A549 treated with dexamethasone at 1 μM for 4 hours (cell line): ENCODE data around the gene AREG. TPM values are rescaled to one million over a fixed set of nuclear protein-coding genes. Genes with fewer than 3 reads are reported as not detected.

ENCODE experiments used
- total RNA-seq: library from RNA; stranded (reverse); fragments of 200-300 nt; extraction: Qiagen RNA extraction; gene quantifications from 5 replicates; pipeline ENCODE4 v1.2.3, GENCODE V29; 2022

Gene AREG, protein sequence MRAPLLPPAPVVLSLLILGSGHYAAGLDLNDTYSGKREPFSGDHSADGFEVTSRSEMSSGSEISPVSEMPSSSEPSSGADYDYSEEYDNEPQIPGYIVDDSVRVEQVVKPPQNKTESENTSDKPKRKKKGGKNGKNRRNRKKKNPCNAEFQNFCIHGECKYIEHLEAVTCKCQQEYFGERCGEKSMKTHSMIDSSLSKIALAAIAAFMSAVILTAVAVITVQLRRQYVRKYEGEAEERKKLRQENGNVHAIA
- 23.1 to 24.2 TPM (median 23.8 TPM) in 5 replicates for total RNA-seq

DNA sequence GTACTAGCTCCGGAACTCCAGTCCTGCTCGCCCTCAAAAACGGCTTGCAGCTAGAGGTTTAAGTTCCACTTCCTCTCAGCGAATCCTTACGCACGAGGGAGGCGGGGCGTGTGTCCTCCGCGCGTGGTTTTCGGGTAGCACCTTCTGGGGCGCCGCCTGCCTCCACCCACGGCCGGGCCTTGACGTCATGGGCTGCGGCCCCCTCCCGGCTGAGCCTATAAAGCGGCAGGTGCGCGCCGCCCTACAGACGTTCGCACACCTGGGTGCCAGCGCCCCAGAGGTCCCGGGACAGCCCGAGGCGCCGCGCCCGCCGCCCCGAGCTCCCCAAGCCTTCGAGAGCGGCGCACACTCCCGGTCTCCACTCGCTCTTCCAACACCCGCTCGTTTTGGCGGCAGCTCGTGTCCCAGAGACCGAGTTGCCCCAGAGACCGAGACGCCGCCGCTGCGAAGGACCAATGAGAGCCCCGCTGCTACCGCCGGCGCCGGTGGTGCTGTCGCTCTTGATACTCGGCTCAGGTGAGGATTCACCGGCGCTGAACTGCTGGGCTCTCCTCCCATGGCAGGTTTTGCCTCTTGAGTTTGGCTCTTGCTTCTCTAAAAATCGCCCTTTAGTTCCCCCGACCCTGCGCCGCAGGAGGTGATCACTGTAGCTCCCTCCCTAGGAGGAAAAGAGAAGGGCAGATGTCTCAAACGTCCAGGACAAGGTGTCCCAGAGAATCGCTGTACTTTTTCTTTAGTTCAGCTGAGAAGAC, at the start of gene AREG:
TSS of gene AREG (plus strand) at position 246 of the 752 bp plus-strand sequence. CDS start at position 456, 210 bp downstream.

Other genes with a start within 250 kb of the AREG start
- gene EPGN, start 136.7 kb upstream of the AREG start, total RNA-seq, result 0.35 TPM in 1 of 5 replicates, not detected in the others
- gene EREG, start 80.0 kb upstream of the AREG start, total RNA-seq, result 8.0 to 11.6 TPM (median 9.8 TPM) in 5 replicates